ENCODE data around the gene PNPLA6. TPM values are rescaled to one million over a fixed set of nuclear protein-coding genes. Genes with fewer than 3 reads are reported as not detected.

PNPLA6 gene
- total and polyA plus RNA-seq, 2 of the 13 experiments (the other 11 are each of a cell fraction or from before 2014, with no cell fraction given) = 24.9 to 28.2 TPM

- no peak for TF ChIP-seq ZXDC (CRISPR knock-in tag; IDR thresholded peaks at IDR 0.05)
- TF ChIP-seq SMARCC2 (IDR thresholded peaks at IDR 0.05) = no peak
- TF ChIP-seq ZFP36 (IDR thresholded peaks at IDR 0.05; ENCODE audit: borderline replicate concordance, low read depth, low read length, partially characterized antibody) = no peak
- TF ChIP-seq ZNF432 (CRISPR knock-in tag; IDR thresholded peaks at IDR 0.05; ENCODE audit: borderline replicate concordance) = no peak
- no peak for TF ChIP-seq ZNF10 (CRISPR knock-in tag; IDR thresholded peaks at IDR 0.05; ENCODE audit: borderline replicate concordance, low read depth)
- no peak for TF ChIP-seq ZNF430 (CRISPR knock-in tag; IDR thresholded peaks at IDR 0.05)
- no peak for TF ChIP-seq ZNF225 (CRISPR knock-in tag; IDR thresholded peaks at IDR 0.05)
- no peak for TF ChIP-seq KDM2A (CRISPR knock-in tag; IDR thresholded peaks at IDR 0.05; ENCODE audit: borderline replicate concordance, low read depth)
- TF ChIP-seq ZNF484 (CRISPR knock-in tag; IDR thresholded peaks at IDR 0.05; ENCODE audit: borderline replicate concordance, low read depth) = no peak
- TF ChIP-seq, protein P1, sequence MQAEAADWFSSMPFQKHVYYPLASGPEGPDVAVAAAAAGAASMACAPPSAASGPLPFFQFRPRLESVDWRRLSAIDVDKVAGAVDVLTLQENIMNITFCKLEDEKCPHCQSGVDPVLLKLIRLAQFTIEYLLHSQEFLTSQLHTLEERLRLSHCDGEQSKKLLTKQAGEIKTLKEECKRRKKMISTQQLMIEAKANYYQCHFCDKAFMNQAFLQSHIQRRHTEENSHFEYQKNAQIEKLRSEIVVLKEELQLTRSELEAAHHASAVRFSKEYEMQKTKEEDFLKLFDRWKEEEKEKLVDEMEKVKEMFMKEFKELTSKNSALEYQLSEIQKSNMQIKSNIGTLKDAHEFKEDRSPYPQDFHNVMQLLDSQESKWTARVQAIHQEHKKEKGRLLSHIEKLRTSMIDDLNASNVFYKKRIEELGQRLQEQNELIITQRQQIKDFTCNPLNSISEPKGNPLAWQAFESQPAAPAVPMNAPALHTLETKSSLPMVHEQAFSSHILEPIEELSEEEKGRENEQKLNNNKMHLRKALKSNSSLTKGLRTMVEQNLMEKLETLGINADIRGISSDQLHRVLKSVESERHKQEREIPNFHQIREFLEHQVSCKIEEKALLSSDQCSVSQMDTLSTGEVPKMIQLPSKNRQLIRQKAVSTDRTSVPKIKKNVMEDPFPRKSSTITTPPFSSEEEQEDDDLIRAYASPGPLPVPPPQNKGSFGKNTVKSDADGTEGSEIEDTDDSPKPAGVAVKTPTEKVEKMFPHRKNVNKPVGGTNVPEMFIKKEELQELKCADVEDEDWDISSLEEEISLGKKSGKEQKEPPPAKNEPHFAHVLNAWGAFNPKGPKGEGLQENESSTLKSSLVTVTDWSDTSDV (CRISPR knock-in tag; IDR thresholded peaks at IDR 0.05) = no peak
- TF ChIP-seq ZNF670 (CRISPR knock-in tag; IDR thresholded peaks at IDR 0.05; ENCODE audit: borderline replicate concordance) = no peak
- no peak for TF ChIP-seq NFE2L1 (CRISPR knock-in tag; IDR thresholded peaks at IDR 0.05; ENCODE audit: borderline replicate concordance)
- no peak for TF ChIP-seq ESRRA (CRISPR knock-in tag; IDR thresholded peaks at IDR 0.05; ENCODE audit: low read depth)
- TF ChIP-seq SUZ12 (IDR thresholded peaks at IDR 0.05; ENCODE audit: low read depth, low read length) = no peak
- 0 out of 2 replicates have a peak, but pooled peaks have one; percentile 32 for TF ChIP-seq ZNF75D (CRISPR knock-in tag; IDR thresholded peaks at IDR 0.05; ENCODE audit: borderline replicate concordance)
- TF ChIP-seq MIER3 (CRISPR knock-in tag; IDR thresholded peaks at IDR 0.05; ENCODE audit: borderline replicate concordance) = no peak
- TF ChIP-seq, protein P2, sequence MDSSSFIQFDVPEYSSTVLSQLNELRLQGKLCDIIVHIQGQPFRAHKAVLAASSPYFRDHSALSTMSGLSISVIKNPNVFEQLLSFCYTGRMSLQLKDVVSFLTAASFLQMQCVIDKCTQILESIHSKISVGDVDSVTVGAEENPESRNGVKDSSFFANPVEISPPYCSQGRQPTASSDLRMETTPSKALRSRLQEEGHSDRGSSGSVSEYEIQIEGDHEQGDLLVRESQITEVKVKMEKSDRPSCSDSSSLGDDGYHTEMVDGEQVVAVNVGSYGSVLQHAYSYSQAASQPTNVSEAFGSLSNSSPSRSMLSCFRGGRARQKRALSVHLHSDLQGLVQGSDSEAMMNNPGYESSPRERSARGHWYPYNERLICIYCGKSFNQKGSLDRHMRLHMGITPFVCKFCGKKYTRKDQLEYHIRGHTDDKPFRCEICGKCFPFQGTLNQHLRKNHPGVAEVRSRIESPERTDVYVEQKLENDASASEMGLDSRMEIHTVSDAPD (CRISPR knock-in tag; IDR thresholded peaks at IDR 0.05) = no peak
- TF ChIP-seq ZNF598 (CRISPR knock-in tag; IDR thresholded peaks at IDR 0.05; ENCODE audit: borderline replicate concordance) = no peak
- TF ChIP-seq ZBTB39 (CRISPR knock-in tag; IDR thresholded peaks at IDR 0.05) = no peak
- 0 out of 2 replicates have a peak, but pooled peaks have one; percentile 4 for TF ChIP-seq ZNF121 (CRISPR knock-in tag; IDR thresholded peaks at IDR 0.05)
- TF ChIP-seq GPN1 (CRISPR knock-in tag; IDR thresholded peaks at IDR 0.05; ENCODE audit: borderline replicate concordance) = no peak
- no peak for TF ChIP-seq SNAPC2 (CRISPR knock-in tag; IDR thresholded peaks at IDR 0.05)
These were observed 13.9 kb upstream of the PNPLA6 start (continued) for GRCh38 chr19:7521551-7522071.

Measured in HepG2 (cell line).